TTC549 (cell line): ENCODE data around the gene ATOH1.

Source experiments
- FAIRE-seq: peaks from 2 replicates; lab custom pipeline; 2012; peaks lifted over from hg19 to GRCh38; lab: Jason Lieb, UNC

ATOH1 gene

GRCh38 chr4:93835929-93836328, 7.4 kb downstream of the ATOH1 start:
- FAIRE-seq, result no peak

GRCh38 chr4:93839704-93840103, 11.2 kb downstream of the ATOH1 start:
- no peak for FAIRE-seq

- FAIRE-seq, result no peak
These were observed 13.3 kb downstream of the ATOH1 start for GRCh38 chr4:93841803-93842345.

- FAIRE-seq, result no peak
These were observed 14.2 kb downstream of the ATOH1 start for GRCh38 chr4:93842601-93843252.

GRCh38 chr4:93843772-93844171, 15.2 kb downstream of the ATOH1 start:
- FAIRE-seq, result no peak

- FAIRE-seq, result no peak
These were observed 24.1 kb downstream of the ATOH1 start for GRCh38 chr4:93852680-93853079.

GRCh38 chr4:93855926-93856325, 27.4 kb downstream of the ATOH1 start:
- no peak for FAIRE-seq

GRCh38 chr4:93865650-93866049, 37.1 kb downstream of the ATOH1 start:
- no peak for FAIRE-seq

GRCh38 chr4:93867416-93868001, 39.0 kb downstream of the ATOH1 start:
- FAIRE-seq, result no peak

GRCh38 chr4:93870876-93871458, 42.4 kb downstream of the ATOH1 start:
- FAIRE-seq, result no peak

GRCh38 chr4:93876754-93877153, 48.2 kb downstream of the ATOH1 start:
- no peak for FAIRE-seq

- no peak for FAIRE-seq
These were observed 50.0 kb downstream of the ATOH1 start for GRCh38 chr4:93878566-93878965.

GRCh38 chr4:93879919-93880318, 51.4 kb downstream of the ATOH1 start:
- no peak for FAIRE-seq
